Natural killer cell (primary cell): ENCODE measurements around the gene MYZAP. TPM values are rescaled to one million over a fixed set of nuclear protein-coding genes. Genes with fewer than 3 reads are reported as not detected.

Experiments used
- ATAC-seq, 3 donors: fragments of 150-1000 bp in 2 of 3; fragments of 200-7000 bp in 1 of 3; cut with Tn5 transposase; 1 replicate in 1 of 3; 2 replicates in 2 of 3; pipeline ENCODE4 v1.10.0; 2021; ENCODE audit warnings: mild to moderate bottlenecking in 2 of 3, moderate library complexity in 2 of 3
- DNase-seq, 2 donors: peaks; one replicate each; pipeline versions ENCODE4 v3.0.0 to v3.0.0-alpha.2; 2013 to 2021; ENCODE audit warnings: mixed read lengths in 1 of 2
- H3K27ac ChIP-seq: one replicate; pipeline ENCODE4 v1.5.1; 2013; ENCODE audit warnings: mild to moderate bottlenecking, low read length
- H3K27me3 ChIP-seq: one replicate; pipeline ENCODE4 v1.6.1; 2013; ENCODE audit warnings: low read length; ENCODE audit not compliant: control insufficient read depth, insufficient read depth
- H3K36me3 ChIP-seq: one replicate; pipeline ENCODE4 v1.6.1; 2013; ENCODE audit warnings: low read length; ENCODE audit not compliant: control insufficient read depth, insufficient read depth
- H3K4me1 ChIP-seq: one replicate; pipeline ENCODE4 v1.6.1; 2013; ENCODE audit warnings: low read length; ENCODE audit not compliant: control insufficient read depth, insufficient read depth
- H3K4me3 ChIP-seq: one replicate; pipeline ENCODE4 v1.5.1; 2013; ENCODE audit warnings: low read length
- H3K9me3 ChIP-seq: one replicate; pipeline ENCODE4 v1.6.1; 2013; ENCODE audit warnings: low read length; ENCODE audit not compliant: control insufficient read depth, insufficient read depth
- H3K27ac Mint-ChIP-seq, 2 donors: one replicate each; pipeline ENCODE4 v1.8.0; 2022; ENCODE audit warnings: mild to moderate bottlenecking in 2 of 2, mixed read lengths in 2 of 2, moderate library complexity in 1 of 2
- H3K27me3 Mint-ChIP-seq, 2 donors: one replicate each; pipeline ENCODE4 v1.8.0; 2022; ENCODE audit warnings: low read depth in 2 of 2, mixed read lengths in 2 of 2
- H3K36me3 Mint-ChIP-seq: one replicate; pipeline ENCODE4 v1.8.0; 2022; ENCODE audit warnings: mixed read lengths
- H3K4me1 Mint-ChIP-seq, 2 donors: one replicate each; pipeline ENCODE4 v1.8.0; 2022; ENCODE audit warnings: mixed read lengths in 2 of 2
- H3K4me3 Mint-ChIP-seq: one replicate; pipeline ENCODE4 v1.8.0; 2022; ENCODE audit warnings: mild to moderate bottlenecking, moderate library complexity, mixed read lengths
- H3K9me3 Mint-ChIP-seq, 2 donors: one replicate each; pipeline ENCODE4 v1.8.0; 2022; ENCODE audit warnings: mixed read lengths in 2 of 2
- WGBS: methylation state at CpG from one replicate; pipeline ENCODE4 v1.1.7; 2013; ENCODE audit warnings: missing lambda C conversion rate; ENCODE audit not compliant: insufficient coverage; 5-methylcytosine and 5-hydroxymethylcytosine counted together
- intact Hi-C: fragments of 100-400 bp; cut with micrococcal nuclease; formaldehyde crosslinking; loops from one replicate; pipeline ENCODE4 v1.14.2; 2022
- total RNA-seq, 4 donors: library from RNA; stranded (reverse); fragments of 120-200 nt in 1 of 4; gene quantifications; one replicate each; pipeline versions ENCODE4 v1.2.3 to v1.2.4, GENCODE V29; 2013 to 2022
- TF ChIP-seq, protein P1 (sequence below): fragments of 200-600 bp; IDR thresholded peaks from one replicate; pipeline ENCODE4 v1.8.0; 2022; ENCODE audit warnings: antibody characterized with exemption

Gene MYZAP
- total RNA-seq, 3 donors from 2014 or later (not counting 1 experiment from before 2014, with no cell fraction given): not detected

- Histone ChIP-seq H3K27me3 (no peaks in the 10 kb centered on the region), H3K4me1 (no peaks in the 10 kb centered on the region), H3K27ac (no peak overlapping the region), H3K9me3 (no peaks in the 10 kb centered on the region), H3K4me3 (no peak overlapping the region), H3K36me3 (no peaks in the 10 kb centered on the region)
- no peak for DNase-seq
- WGBS: 92% methylated on average over 1 of the region's 1 CpG
- no peaks in the 10 kb centered on the region for H3K36me3 Mint-ChIP-seq
- no peak overlapping the region for H3K4me3 Mint-ChIP-seq
- H3K27me3 Mint-ChIP-seq: peaks cover 4 to 40% of the 10 kb centered on the region in 2 donors
- H3K9me3 Mint-ChIP-seq: no peaks in the 10 kb centered on the region
- intact Hi-C loops: no loop called here
- H3K27ac Mint-ChIP-seq: no peak overlapping the region
- no peak for ATAC-seq
- TF ChIP-seq, protein P1, sequence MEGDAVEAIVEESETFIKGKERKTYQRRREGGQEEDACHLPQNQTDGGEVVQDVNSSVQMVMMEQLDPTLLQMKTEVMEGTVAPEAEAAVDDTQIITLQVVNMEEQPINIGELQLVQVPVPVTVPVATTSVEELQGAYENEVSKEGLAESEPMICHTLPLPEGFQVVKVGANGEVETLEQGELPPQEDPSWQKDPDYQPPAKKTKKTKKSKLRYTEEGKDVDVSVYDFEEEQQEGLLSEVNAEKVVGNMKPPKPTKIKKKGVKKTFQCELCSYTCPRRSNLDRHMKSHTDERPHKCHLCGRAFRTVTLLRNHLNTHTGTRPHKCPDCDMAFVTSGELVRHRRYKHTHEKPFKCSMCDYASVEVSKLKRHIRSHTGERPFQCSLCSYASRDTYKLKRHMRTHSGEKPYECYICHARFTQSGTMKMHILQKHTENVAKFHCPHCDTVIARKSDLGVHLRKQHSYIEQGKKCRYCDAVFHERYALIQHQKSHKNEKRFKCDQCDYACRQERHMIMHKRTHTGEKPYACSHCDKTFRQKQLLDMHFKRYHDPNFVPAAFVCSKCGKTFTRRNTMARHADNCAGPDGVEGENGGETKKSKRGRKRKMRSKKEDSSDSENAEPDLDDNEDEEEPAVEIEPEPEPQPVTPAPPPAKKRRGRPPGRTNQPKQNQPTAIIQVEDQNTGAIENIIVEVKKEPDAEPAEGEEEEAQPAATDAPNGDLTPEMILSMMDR: no peak
- H3K4me1 Mint-ChIP-seq: no peaks in the 10 kb centered on the region
These were observed 15.1 kb downstream of the MYZAP start for GRCh38 chr15:57606816-57607215.

- Histone ChIP-seq H3K9me3 (no peaks in the 10 kb centered on the region), H3K27me3 (no peaks in the 10 kb centered on the region), H3K4me3 (no peak overlapping the region), H3K36me3 (no peaks in the 10 kb centered on the region), H3K4me1 (no peaks in the 10 kb centered on the region), H3K27ac (no peak overlapping the region)
- 87% methylated on average over 3 of the region's 3 CpGs for WGBS
- H3K27ac Mint-ChIP-seq: no peak overlapping the region
- TF ChIP-seq, protein P1: no peak
- DNase-seq: no peak
- ATAC-seq: no peak
- no peaks in the 10 kb centered on the region for H3K4me1 Mint-ChIP-seq
- H3K4me3 Mint-ChIP-seq: no peak overlapping the region
- intact Hi-C loops: no loop called here
- H3K36me3 Mint-ChIP-seq: no peaks in the 10 kb centered on the region
- H3K9me3 Mint-ChIP-seq: no peaks in the 10 kb centered on the region
- H3K27me3 Mint-ChIP-seq: peaks cover 4 to 37% of the 10 kb centered on the region in 2 donors
These were observed 15.9 kb downstream of the MYZAP start for GRCh38 chr15:57607570-57608000.

GRCh38 chr15:57609805-57610529, 18.3 kb downstream of the MYZAP start:
- no peaks in the 10 kb centered on the region for H3K9me3 ChIP-seq
- TF ChIP-seq, protein P1: no peak
- no peak overlapping the region for H3K4me3 ChIP-seq
- H3K27ac ChIP-seq: no peak overlapping the region
- Mint-ChIP-seq H3K4me1 (no peaks in the 10 kb centered on the region), H3K27ac (no peak overlapping the region), H3K36me3 (no peaks in the 10 kb centered on the region), H3K9me3 (no peaks in the 10 kb centered on the region), H3K27me3 (peaks cover 4 to 20% of the 10 kb centered on the region in 2 donors), H3K4me3 (no peak overlapping the region)
- intact Hi-C loops: no loop called here
- H3K36me3 ChIP-seq: no peaks in the 10 kb centered on the region
- DNase-seq: no peak
- H3K27me3 ChIP-seq: no peaks in the 10 kb centered on the region
- H3K4me1 ChIP-seq: no peaks in the 10 kb centered on the region
- 81% methylated on average over 10 of the region's 10 CpGs for WGBS
- no peak for ATAC-seq

GRCh38 chr15:57611123-57611522, 19.4 kb downstream of the MYZAP start:
- no peak for ATAC-seq
- TF ChIP-seq, protein P1: no peak
- H3K4me3 Mint-ChIP-seq: no peak overlapping the region

More at GRCh38 chr15:57611123-57611522, 19.4 kb downstream of the MYZAP start:
- 87% methylated on average over 7 of the region's 7 CpGs for WGBS
- Mint-ChIP-seq H3K27me3 (peaks cover 0 to 15% of the 10 kb centered on the region in 2 donors), H3K9me3 (no peaks in the 10 kb centered on the region), H3K36me3 (no peaks in the 10 kb centered on the region), H3K27ac (no peak overlapping the region), H3K4me1 (no peaks in the 10 kb centered on the region)
- Histone ChIP-seq H3K27me3 (no peaks in the 10 kb centered on the region), H3K4me1 (no peaks in the 10 kb centered on the region), H3K4me3 (no peak overlapping the region), H3K9me3 (no peaks in the 10 kb centered on the region), H3K36me3 (no peaks in the 10 kb centered on the region), H3K27ac (no peak overlapping the region)
- intact Hi-C loops: no loop called here
- DNase-seq: no peak
